ENCODE measurements around the gene IQGAP1.

- TF ChIP-seq ATF3 (CRISPR knock-in tag; conservative IDR thresholded peaks at IDR 0.05): no peak
- TF ChIP-seq, protein P1, sequence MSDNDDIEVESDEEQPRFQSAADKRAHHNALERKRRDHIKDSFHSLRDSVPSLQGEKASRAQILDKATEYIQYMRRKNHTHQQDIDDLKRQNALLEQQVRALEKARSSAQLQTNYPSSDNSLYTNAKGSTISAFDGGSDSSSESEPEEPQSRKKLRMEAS (CRISPR knock-in tag; IDR thresholded peaks at IDR 0.05): no peak
- TF ChIP-seq, protein P2, sequence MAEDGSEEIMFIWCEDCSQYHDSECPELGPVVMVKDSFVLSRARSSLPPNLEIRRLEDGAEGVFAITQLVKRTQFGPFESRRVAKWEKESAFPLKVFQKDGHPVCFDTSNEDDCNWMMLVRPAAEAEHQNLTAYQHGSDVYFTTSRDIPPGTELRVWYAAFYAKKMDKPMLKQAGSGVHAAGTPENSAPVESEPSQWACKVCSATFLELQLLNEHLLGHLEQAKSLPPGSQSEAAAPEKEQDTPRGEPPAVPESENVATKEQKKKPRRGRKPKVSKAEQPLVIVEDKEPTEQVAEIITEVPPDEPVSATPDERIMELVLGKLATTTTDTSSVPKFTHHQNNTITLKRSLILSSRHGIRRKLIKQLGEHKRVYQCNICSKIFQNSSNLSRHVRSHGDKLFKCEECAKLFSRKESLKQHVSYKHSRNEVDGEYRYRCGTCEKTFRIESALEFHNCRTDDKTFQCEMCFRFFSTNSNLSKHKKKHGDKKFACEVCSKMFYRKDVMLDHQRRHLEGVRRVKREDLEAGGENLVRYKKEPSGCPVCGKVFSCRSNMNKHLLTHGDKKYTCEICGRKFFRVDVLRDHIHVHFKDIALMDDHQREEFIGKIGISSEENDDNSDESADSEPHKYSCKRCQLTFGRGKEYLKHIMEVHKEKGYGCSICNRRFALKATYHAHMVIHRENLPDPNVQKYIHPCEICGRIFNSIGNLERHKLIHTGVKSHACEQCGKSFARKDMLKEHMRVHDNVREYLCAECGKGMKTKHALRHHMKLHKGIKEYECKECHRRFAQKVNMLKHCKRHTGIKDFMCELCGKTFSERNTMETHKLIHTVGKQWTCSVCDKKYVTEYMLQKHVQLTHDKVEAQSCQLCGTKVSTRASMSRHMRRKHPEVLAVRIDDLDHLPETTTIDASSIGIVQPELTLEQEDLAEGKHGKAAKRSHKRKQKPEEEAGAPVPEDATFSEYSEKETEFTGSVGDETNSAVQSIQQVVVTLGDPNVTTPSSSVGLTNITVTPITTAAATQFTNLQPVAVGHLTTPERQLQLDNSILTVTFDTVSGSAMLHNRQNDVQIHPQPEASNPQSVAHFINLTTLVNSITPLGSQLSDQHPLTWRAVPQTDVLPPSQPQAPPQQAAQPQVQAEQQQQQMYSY (CRISPR knock-in tag; IDR thresholded peaks at IDR 0.05): no peak
- TF ChIP-seq CTCF (IDR thresholded peaks at IDR 0.05): no peak
- TF ChIP-seq TEAD4 (CRISPR knock-in tag; IDR thresholded peaks at IDR 0.05): no peak
- no peak for TF ChIP-seq FOXK1 (CRISPR knock-in tag; IDR thresholded peaks at IDR 0.05)
- TF ChIP-seq NFE2L1 (CRISPR knock-in tag; IDR thresholded peaks at IDR 0.05): no peak
- TF ChIP-seq, protein P3, sequence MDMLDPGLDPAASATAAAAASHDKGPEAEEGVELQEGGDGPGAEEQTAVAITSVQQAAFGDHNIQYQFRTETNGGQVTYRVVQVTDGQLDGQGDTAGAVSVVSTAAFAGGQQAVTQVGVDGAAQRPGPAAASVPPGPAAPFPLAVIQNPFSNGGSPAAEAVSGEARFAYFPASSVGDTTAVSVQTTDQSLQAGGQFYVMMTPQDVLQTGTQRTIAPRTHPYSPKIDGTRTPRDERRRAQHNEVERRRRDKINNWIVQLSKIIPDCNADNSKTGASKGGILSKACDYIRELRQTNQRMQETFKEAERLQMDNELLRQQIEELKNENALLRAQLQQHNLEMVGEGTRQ (CRISPR knock-in tag; IDR thresholded peaks at IDR 0.05): no peak
- no peak for TF ChIP-seq SMAD4 (CRISPR knock-in tag; IDR thresholded peaks at IDR 0.05)
These were observed 113.9 kb downstream of the IQGAP1 start for GRCh38 chr15:90501898-90502297.

Data from WTC11 (cell line).